Caki2 (cell line): ENCODE results near the gene THNSL1. TPM values are rescaled to one million over a fixed set of nuclear protein-coding genes. Genes with fewer than 3 reads are reported as not detected.
"Not testable (repeated sequence)": the region's sequence is repeated elsewhere in the genome, so short reads cannot be mapped to it uniquely, and the experiment has no call there.

Source experiments
- DNase-seq: peaks from one replicate; pipeline ENCODE4 v3.0.0-alpha.2; 2015; ENCODE audit warnings: low read depth
- in situ Hi-C: cut with HindIII; loops from 2 replicates; pipeline ENCODE4 v1.10.0; 2016; ENCODE audit warnings: low sequenced_read_pairs, low pct_unique_long_range_greater_than_20kb, mixed read lengths
- total RNA-seq: library from RNA; depleted of rRNA; stranded (reverse); fragments of >200 nt; shearing (Covaris generic); gene quantifications from 2 replicates; pipeline ENCODE4 v1.2.3, GENCODE V29; 2014; ENCODE audit warnings: low replicate concordance

The THNSL1 gene
- total RNA-seq, 1 experiment from 2014 or later: 12.7 TPM

DNA sequence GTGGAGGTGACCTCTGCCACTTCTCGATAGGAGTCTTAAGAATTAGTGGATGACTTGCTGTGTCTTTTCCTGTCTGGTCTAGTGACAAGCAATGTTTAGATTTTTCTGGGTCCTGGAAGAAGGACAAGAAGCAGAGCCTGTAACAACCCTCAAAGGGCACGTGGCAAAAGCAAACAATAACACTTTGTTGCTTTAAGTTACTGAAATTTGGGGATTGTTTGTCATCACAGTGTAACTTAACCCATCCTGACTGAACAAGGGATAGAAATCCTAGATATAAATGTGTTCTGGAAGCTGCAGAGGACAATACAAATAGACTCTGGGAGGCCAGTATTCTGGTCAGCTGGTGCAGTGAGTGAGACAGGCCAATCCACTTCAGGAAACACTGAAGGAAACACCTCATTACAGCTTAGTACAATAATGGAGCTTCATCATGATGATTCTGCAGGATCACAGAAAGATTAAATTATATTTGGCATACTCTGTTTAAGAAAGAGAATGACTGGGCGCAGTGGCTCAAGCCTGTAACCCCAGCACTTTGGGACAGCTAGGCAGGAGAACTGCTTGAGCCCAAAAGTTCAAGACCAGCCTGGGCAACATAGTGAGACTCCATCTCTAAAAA lies 23.8 kb upstream of the THNSL1 start:
- DNase-seq: peak; percentile 7
- in situ Hi-C loops: no loop called here

DNA sequence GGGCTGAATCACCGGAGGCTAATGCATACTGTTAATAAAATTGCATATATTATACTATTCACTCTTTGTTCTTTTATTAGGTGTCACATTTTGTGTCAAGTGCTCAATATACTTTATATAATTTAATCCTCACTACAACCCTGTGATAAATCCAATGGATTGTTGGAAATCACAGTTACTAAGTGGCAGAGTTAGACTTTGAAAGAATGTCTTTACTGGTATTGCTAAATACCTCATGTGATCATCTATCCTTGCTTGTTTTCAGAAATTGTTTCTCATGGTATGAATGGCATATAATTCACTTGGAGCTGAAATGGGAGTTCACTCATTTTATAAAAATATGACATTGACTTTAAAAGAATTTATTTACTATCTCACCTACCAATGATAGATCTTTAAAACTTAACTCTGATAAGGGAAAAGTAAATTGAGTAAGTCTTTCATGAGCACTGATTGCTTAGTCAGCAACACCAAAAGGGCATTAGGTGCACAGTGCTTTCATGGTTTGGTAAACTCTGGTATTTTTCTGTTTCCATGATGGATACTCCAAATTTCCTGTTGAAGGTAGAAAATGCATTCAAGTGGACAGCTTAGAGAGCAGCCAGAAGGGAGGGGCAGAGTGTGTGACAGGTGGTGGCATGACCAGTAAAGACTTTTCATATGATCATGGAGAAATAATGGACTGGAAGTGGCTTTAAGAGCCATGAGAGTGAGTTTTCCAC lies 23.0 kb upstream of the THNSL1 start:
- DNase-seq: peak; percentile 56
- in situ Hi-C loops: no loop called here

DNA sequence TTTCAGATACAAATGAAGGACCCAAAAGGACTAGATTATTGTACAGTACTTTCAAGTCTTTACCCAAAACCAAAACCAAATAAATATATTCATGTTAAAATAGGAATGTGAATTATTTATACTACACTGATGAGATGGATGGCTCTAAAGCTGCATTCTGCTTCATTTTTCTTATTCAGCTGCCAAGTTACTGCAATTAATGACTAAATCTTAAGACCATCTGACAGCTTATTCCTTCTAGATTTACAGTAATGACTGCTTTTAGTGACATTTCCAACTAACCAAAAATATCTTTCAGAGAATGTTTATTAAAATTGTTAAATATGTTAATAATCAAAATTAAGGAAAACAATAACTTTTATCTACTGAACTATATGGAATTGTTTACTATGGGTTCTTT lies 21.3 kb upstream of the THNSL1 start:
- DNase-seq: no peak
- in situ Hi-C loops: no loop called here

DNA sequence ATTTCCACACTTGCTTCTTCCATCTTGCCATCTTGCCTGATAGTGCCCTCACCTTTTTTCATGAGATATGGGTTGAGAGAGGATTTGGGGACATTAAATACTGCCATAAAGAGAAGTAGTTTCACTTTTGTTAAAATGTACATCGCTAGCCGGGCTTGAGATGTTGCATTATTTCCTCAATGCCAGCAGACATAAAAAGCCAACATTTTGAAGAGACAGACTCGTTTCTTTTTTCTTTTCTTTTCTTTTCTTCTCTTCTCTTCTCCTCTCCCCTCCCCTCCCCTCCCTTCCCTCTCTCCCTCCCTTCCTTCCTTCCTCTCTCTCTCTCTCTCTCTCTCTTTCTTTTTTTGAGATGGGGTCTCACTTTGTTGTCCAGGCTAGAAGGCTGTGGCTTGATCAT lies 18.4 kb upstream of the THNSL1 start:
- in situ Hi-C loops: no loop called here
- DNase-seq: no peak

DNA sequence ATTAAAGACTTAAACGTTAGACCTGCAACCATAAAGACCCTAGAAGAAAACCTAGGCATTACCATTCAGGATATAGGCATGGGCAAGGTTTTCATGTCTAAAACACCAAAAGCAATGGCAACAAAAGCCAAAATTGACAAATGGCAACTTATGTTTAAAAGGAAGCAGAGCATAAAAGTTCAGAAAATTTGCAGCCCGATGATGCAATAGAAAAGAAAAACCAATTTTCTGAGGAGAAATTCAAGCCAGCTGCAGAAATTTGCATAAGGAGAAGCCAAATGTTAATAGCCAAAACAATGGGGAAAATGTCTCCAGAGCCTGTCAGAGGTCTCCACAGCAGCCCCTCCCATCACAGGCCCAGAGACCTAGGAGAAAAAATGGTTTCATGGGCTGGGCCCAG lies 4.8 kb upstream of the THNSL1 start:
- in situ Hi-C loops, DNase-seq: not testable (repeated sequence)

DNA sequence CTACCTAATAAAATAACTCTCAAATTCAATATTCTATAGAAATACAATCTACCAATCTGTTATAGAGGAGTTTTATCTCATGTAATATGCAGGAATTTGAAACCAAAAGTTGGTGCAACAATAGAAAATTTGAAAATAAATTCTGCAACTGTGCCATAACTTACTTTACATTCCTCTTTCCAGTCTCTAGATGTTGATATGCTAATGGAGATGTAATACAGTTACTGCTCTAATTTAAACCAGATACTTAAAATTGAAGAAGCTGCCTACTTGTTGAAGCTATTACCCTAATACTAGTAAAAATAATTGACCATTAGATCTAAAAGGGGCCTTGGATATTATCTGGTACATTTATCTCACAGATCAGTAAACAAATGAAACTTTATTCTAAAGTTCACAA lies 1.8 kb upstream of the THNSL1 start:
- no peak for DNase-seq
- in situ Hi-C loops: no loop called here

DNA sequence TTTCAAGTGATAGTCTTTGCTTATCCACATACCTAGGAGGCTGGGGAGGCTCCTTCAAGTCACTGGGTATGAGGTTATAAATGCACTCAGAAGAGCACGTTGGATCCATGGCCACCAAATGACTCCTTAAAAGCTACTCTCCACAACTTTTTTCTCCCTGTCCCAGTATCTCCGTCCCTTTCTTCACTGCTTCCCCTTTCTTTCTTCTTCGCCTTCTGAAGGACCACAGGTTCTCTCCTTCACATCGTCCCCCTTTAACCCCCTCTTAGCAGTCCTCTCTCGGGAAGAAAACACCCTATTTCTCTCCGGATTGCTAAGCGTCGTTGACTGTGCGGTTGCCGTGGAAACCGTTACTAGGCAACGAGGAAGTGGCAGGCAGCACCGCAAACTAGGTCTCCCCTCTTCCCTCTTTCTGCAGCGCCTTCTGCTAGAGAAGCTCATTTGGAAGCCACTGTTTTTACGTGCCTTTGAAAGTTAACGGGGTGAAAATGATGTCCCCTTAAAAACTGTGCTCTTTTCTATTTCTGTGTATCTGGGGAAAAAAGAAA lies 510 bp upstream of the THNSL1 start, which contains the start of gene ENKUR:
Gene ENKUR, minus strand, starts transcription at position 331 of the 548 bp plus-strand sequence. Its CDS starts 222 bp downstream, at position 109.
- DNase-seq: peak; percentile 98
- in situ Hi-C loops: loop anchor here (5.0 kb wide), 1 partner anchor 51 kb away; no protein-coding TSS in a partner anchor

DNA sequence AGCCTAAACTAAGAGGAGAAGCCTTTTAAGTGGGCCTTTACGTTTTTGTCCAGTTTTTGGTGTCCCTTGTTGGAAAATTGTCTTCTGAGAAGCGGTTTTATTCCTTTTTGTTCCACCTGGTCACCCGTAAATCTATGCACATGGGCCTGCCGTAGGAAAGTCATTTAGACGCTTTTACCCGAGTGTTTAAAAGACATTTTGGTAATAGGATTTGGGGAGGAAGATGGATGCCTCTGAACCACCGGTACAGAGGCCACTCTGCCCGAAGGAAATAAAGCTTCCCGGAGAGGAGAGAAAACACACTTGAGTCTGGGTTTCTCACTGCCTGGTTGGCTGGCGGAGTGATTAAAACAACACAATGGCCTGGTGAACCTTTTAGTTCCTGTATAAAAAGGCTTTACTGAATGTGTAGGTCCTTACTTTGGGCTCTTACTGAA lies 760 bp downstream of the THNSL1 start:
- in situ Hi-C loops: loop anchor here (5.0 kb wide), 1 partner anchor 50 kb away; no protein-coding TSS in a partner anchor
- DNase-seq: no peak

DNA sequence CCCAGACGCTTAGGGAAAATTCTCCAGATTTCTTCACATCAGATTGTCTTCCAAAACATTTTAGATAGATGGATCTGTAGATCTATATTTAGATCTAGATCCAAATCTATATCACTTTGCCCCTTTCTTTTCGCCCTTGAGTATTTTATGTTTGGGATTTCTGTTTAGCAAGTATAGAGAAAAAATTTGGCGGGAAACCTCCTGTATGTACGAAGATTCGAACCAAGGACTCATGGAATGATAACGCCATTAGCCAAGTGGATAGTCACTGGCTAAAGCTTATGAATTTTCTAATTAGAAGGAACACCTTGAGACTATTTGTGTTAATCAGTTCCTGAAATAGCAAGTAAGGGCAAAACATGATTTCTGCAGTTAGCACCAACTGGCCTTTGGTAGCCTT lies 1.2 kb downstream of the THNSL1 start:
- in situ Hi-C loops: loop anchor here (5.0 kb wide), 1 partner anchor 50 kb away; no protein-coding TSS in a partner anchor
- no peak for DNase-seq

DNA sequence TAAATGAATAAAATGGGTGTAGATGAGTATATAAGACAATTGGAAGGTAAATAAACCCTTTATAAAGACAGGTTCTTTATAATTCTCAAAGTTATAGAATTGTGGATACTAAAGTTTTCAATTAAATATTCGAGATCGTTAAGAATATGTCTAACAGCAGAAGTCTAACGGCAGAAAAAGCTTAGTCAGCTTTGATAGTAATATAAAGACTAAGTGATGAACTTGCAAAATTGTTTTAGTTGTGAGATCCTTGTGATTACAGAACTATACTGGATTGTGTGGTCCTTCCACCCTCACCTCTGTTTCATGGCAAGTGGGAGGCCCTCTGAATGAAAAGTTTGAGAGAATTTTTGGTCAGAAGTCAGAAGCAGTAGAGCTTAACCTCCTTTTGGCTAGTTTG lies 2.3 kb downstream of the THNSL1 start:
- in situ Hi-C loops: loop anchor here (5.0 kb wide), 1 partner anchor 49 kb away; no protein-coding TSS in a partner anchor
- no peak for DNase-seq

DNA sequence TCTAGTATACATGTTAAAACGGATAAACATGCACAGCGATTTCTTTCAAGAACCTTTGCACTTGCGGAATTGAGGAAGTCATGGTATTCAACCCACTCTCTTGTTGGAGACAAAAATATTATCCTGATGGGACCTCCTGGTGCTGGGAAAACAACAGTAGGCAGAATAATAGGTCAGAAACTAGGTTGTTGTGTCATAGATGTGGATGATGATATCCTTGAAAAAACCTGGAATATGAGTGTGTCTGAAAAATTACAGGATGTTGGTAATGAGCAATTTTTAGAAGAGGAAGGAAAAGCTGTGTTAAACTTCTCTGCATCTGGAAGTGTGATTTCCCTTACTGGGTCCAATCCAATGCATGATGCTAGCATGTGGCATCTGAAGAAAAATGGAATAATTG lies 6.9 kb downstream of the THNSL1 start:
- no peak for DNase-seq
- in situ Hi-C loops: no loop called here

DNA sequence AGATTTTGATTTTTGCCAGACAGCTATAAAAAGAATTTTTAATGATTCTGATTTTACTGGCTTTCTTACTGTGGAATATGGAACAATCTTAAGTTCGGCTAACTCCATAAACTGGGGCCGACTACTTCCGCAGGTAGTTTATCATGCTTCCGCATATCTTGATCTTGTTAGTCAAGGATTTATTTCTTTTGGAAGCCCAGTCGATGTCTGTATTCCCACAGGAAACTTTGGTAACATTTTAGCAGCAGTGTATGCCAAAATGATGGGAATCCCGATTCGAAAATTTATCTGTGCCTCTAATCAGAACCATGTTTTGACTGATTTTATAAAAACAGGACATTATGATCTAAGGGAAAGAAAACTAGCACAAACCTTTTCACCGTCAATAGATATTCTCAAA lies 8.1 kb downstream of the THNSL1 start:
- in situ Hi-C loops: no loop called here
- DNase-seq: no peak

DNA sequence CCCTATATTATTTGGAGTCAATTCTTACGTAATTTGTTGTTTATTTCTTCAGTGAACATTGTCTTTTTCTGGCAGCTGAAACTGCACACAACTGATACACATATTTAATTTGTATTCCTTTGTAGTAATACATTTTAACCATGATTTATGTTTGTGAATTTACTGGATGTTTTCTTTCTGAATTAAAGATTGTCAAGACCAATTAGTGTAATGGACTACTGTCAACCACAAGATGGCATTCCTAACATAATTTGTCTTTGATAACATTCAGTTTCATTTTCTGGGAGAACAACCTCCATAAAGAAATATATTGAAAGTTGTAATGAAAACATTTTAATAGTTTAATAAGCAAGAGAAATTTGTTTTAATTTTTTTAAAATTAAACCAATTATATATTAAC lies 10.1 kb downstream of the THNSL1 start:
- in situ Hi-C loops: no loop called here
- DNase-seq: peak; percentile 21

DNA sequence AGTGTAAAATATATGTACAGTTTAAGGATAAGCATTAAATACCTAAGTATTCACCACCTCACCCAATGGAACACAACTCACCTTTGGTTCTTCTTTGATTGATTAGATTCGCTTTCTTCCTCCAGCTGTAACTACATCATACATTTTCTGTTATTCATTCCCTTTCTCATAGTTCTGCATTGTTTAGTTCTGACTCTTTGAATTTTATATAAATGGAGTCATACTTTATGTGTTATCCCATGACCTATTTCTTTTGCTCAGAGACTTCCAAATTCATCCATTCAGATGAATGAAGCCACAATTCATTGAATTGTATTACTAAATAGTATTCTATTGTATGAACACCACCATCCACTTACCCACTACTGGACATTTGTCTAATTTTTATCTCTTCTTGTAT lies 12.3 kb downstream of the THNSL1 start:
- in situ Hi-C loops: no loop called here
- DNase-seq: no peak

DNA sequence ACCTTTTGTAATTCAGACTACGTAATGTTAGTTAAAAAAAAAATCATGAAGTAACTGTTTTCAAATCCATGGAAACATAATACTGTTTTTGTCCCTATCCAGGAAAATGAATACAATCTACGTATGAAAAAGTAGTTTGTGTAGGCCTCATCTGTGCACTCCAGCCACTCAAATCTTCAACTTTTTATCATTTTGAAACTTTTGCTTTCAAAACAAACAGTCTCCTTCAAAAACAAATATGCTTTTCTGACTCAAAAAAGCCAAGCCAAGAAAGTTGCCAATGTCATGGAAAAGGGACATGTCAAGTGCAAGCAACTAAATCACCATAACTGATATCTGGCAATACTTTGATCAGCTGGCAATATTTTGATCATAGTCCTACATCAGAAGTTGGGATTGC lies 13.1 kb downstream of the THNSL1 start:
- in situ Hi-C loops: no loop called here
- DNase-seq: no peak

DNA sequence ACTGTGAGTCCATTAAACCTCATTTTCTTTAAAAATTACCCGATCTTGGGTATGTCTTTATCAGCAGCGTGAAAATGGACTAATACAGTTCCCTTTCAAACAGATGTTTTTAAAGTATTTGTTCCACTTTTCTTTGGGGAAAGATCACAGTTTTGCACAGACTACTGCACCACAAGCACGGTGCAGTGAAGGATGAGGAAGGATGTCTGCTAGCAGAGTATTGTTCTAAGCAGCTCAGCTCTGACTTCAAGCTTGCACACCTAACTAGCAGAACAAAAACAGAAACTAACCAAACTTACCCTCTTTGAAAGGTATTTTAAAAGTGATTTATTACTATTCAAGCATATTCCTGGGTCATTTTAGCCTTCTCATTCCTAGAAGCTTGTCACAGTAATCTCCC lies 20.0 kb downstream of the THNSL1 start:
- in situ Hi-C loops: no loop called here
- DNase-seq: no peak

DNA sequence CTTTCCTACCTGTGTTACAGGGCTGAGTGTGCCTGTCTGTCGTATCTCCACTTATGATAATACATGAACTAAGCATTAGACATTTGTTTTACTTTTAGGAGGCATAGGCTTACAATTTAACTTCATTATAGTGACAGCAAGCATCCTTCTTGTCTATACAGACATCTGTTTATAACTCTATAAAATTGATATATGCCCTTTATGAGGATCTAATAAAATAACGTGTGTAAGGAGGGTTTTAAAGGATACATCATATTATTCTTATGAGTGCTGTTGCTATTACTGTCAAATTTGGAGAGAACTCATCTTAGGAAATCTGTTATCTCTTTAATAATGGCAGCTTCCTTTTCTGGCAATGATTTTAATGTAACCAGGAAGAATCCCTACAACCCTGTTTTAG lies 21.9 kb downstream of the THNSL1 start:
- DNase-seq: no peak
- in situ Hi-C loops: no loop called here

DNA sequence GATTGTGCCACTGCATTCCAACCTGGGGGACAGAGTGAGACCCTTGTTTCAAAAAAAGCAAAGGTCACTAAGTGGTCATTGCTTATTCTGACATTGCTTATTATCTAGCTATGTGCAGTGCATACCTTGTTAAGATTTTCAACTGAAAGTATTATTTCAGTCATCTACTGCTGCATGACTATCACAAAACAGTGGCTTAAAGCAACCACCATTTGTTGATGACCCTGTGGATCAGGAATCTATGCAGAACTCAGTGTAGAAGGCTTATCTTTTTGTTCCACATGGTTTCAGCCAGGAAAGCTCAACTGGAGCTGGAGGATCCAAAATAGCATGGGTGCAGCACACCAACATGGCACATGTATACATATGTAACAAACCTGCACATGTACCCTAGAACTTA lies 23.1 kb downstream of the THNSL1 start:
- DNase-seq: no peak
- in situ Hi-C loops: no loop called here

DNA sequence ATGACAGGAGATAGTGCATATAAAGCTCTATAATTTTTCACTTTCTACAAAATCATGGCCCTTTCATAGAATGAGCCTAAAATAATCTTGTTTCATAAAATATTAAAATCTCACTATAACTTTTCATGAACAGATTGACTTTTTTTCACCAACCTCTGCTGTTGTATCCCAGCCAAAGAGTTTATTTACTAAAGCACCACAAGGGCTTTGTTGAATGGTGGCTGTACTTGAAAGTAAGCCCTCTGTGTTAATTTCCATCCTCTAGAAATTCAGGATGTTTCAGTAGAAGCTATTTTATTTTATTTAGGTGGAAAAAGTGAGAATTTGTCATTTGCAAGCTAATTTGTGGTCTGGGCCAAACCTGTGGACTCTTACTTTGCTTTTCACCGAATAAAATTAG lies 30.2 kb downstream of the THNSL1 start:
- no peak for DNase-seq
- in situ Hi-C loops: no loop called here
